Keratinocyte (primary cell): ENCODE results near the gene MAT1A. TPM values are rescaled to one million over a fixed set of nuclear protein-coding genes. Genes with fewer than 3 reads are reported as not detected.

Source experiments
- DNase-seq: peaks from one replicate; pipeline ENCODE4 v3.0.0-alpha.2; 2011; ENCODE audit warnings: low read depth, missing footprints, low spot score
- FAIRE-seq: peaks from 2 replicates; lab custom pipeline; 2011; peaks lifted over from hg19 to GRCh38; lab: Jason Lieb, UNC
- H2AFZ ChIP-seq: 2 replicates; pipeline ENCODE4 v1.6.0; 2012; ENCODE audit warnings: low read length, control low read depth, inconsistent platforms; ENCODE audit not compliant: control insufficient read depth
- H3K27ac ChIP-seq: 2 replicates; pipeline ENCODE4 v1.5.1; 2011; ENCODE audit warnings: low read length; ENCODE audit not compliant: control insufficient read depth, insufficient read depth
- H3K27me3 ChIP-seq: 3 replicates; pipeline ENCODE4 v1.6.0; 2011; ENCODE audit warnings: low read length; ENCODE audit not compliant: control insufficient read depth, insufficient read depth; ENCODE audit errors: extremely low read depth
- H3K36me3 ChIP-seq, 2 experiments: 2 replicates in 1 of 2; 3 replicates in 1 of 2; pipeline ENCODE4 v1.5.1; 2011; ENCODE audit warnings: low read length in 2 of 2, mild to moderate bottlenecking in 1 of 2; ENCODE audit not compliant: control insufficient read depth in 2 of 2, insufficient read depth in 2 of 2; ENCODE audit errors: extremely low read depth in 1 of 2
- H3K4me1 ChIP-seq: 3 replicates; pipeline ENCODE4 v1.5.1; 2011; ENCODE audit warnings: low read length; ENCODE audit not compliant: control insufficient read depth, insufficient read depth; ENCODE audit errors: extremely low read depth
- H3K4me2 ChIP-seq: 3 replicates; pipeline ENCODE4 v1.6.0; 2011; ENCODE audit warnings: low read depth, low read length; ENCODE audit not compliant: control insufficient read depth, insufficient read depth; ENCODE audit errors: extremely low read depth
- H3K4me3 ChIP-seq, 3 experiments: fragments of 200-600 bp in 1 of 3; sonication (generic) in 1 of 3; 2 replicates in 2 of 3; 3 replicates in 1 of 3; pipeline ENCODE4 v1.5.1; 2011 to 2016; ENCODE audit warnings: low read length in 3 of 3, mild to moderate bottlenecking in 3 of 3, control low read depth in 2 of 3, inconsistent platforms in 1 of 3, low read depth in 1 of 3, mixed read lengths in 1 of 3, mixed run types in 1 of 3, moderate library complexity in 1 of 3; ENCODE audit not compliant: control insufficient read depth in 2 of 3, insufficient read depth in 2 of 3; ENCODE audit errors: extremely low read depth in 1 of 3
- H3K79me2 ChIP-seq: 2 replicates; pipeline ENCODE4 v1.6.0; 2012; ENCODE audit warnings: low read length; ENCODE audit not compliant: control insufficient read depth, insufficient read depth
- H3K9ac ChIP-seq: 3 replicates; pipeline ENCODE4 v1.6.0; 2011; ENCODE audit warnings: low read length; ENCODE audit not compliant: control insufficient read depth, insufficient read depth; ENCODE audit errors: extremely low read depth
- H3K9me1 ChIP-seq: 3 replicates; pipeline ENCODE4 v1.6.0; 2011; ENCODE audit warnings: low read length; ENCODE audit not compliant: control insufficient read depth, insufficient read depth; ENCODE audit errors: extremely low read depth
- H3K9me3 ChIP-seq: 2 replicates; pipeline ENCODE4 v1.5.1; 2012; ENCODE audit warnings: low read depth, low read length; ENCODE audit not compliant: control insufficient read depth
- H4K20me1 ChIP-seq: 3 replicates; pipeline ENCODE4 v1.6.0; 2011; ENCODE audit warnings: low read length; ENCODE audit not compliant: control insufficient read depth, insufficient read depth; ENCODE audit errors: extremely low read depth
- CTCF ChIP-seq, 3 experiments: IDR thresholded peaks in 1 of 3; conservative IDR thresholded peaks in 1 of 3; optimal IDR thresholded peaks in 1 of 3; 2 replicates in 2 of 3; 3 replicates in 1 of 3; pipeline versions ENCODE3 to v1.5.1; 2011; ENCODE audit warnings: low read length in 3 of 3, mild to moderate bottlenecking in 3 of 3, moderate library complexity in 2 of 3, control low read depth in 1 of 3, inconsistent platforms in 1 of 3; ENCODE audit not compliant: insufficient read depth in 2 of 3; ENCODE audit errors: extremely low read depth in 1 of 3
- EZH2 ChIP-seq: IDR thresholded peaks from one replicate; pipeline ENCODE4 v1.6.1; 2012; ENCODE audit warnings: inconsistent platforms, mild to moderate bottlenecking, low read length, moderate library complexity
- dilution Hi-C: fragments of 300-500 bp; cut with MboI; formaldehyde crosslinking; loops from one replicate; pipeline ENCODE4 v1.7.0; 2020; ENCODE audit warnings: low sequenced_read_pairs; ENCODE audit not compliant: extremely low pct_ligation_motif_present
- polyA plus RNA-seq, 5 experiments: library from polyadenylated mRNA; depleted of rRNA in 3 of 5; stranded (reverse) in 3 of 5; stranded (forward) in 1 of 5; unstranded in 1 of 5; fragments of >200 nt; gene quantifications; 1 replicate in 1 of 5; 2 replicates in 3 of 5; 3 replicates in 1 of 5; pipeline versions ENCODE4 v1.2.1 to v1.2.3, GENCODE V29; 2011 to 2012; ENCODE audit warnings: missing spikeins in 2 of 5, low read depth in 1 of 5, low replicate concordance in 1 of 5

Gene MAT1A
- polyA plus RNA-seq, 1 donor (not counting 4 experiments of a cell fraction or from before 2014, with no cell fraction given) = 0.37 TPM

DNA sequence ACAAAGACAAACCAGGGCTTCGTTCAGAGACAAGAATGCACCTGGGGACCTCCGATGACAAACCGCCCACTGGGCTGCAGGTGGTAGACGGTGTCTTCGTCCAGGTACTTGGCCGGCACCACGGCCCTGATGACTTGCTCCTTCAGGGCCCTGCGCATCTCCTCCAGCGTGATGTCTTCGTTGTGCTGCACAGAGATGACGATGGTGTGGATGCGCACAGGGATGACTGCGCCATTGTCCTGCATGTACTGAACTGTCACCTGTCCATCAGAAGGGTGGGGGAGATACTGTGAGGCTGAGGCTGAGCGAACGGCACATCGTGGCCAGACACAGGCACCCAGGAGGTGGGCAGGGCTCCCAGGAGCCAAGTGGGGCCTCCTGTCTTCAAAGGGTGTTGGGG is 13.1 kb downstream of the MAT1A start:
- H3K4me1 ChIP-seq = no peaks in the 10 kb centered on the region
- no peak for FAIRE-seq

GRCh38 chr10:80275756-80276155 is 13.7 kb downstream of the MAT1A start:
- Histone ChIP-seq H3K9ac (no peak overlapping the region), H3K79me2 (no peaks in the 10 kb centered on the region), H3K9me3 (no peaks in the 10 kb centered on the region), H3K9me1 (no peaks in the 10 kb centered on the region), H3K4me1 (no peaks in the 10 kb centered on the region), H4K20me1 (no peaks in the 10 kb centered on the region), H3K27ac (no peak overlapping the region), H3K4me3 (no peak overlapping the region), H3K36me3 (no peaks in the 10 kb centered on the region), H2AFZ (no peak overlapping the region), H3K27me3 (peaks cover 8% of the 10 kb centered on the region), H3K4me2 (no peak overlapping the region)
- no peak for FAIRE-seq
- no peak for TF ChIP-seq CTCF (optimal IDR thresholded peaks at IDR 0.05 in 1 of 3, IDR thresholded peaks at IDR 0.05 in 1 of 3, conservative IDR thresholded peaks at IDR 0.05 in 1 of 3; ENCODE audit: extremely low read depth in 1 of 3, insufficient read depth in 2 of 3, low read length in 3 of 3)
- no peak for TF ChIP-seq EZH2
- no peak for DNase-seq
- dilution Hi-C loops = no loop called here

More for the DNA sequence above, 13.1 kb downstream of the MAT1A start:
- dilution Hi-C loops = no loop called here
- Histone ChIP-seq H3K9me3 (no peaks in the 10 kb centered on the region), H4K20me1 (no peaks in the 10 kb centered on the region), H2AFZ (no peak overlapping the region), H3K79me2 (no peaks in the 10 kb centered on the region), H3K36me3 (no peaks in the 10 kb centered on the region), H3K27me3 (peaks cover 2% of the 10 kb centered on the region), H3K9ac (no peak overlapping the region), H3K4me2 (no peak overlapping the region), H3K27ac (no peak overlapping the region), H3K4me3 (no peak overlapping the region), H3K9me1 (no peaks in the 10 kb centered on the region)
- no peak for DNase-seq
- TF ChIP-seq CTCF (optimal IDR thresholded peaks at IDR 0.05 in 1 of 3, IDR thresholded peaks at IDR 0.05 in 1 of 3, conservative IDR thresholded peaks at IDR 0.05 in 1 of 3; ENCODE audit: extremely low read depth in 1 of 3, insufficient read depth in 2 of 3, low read length in 3 of 3) (no peak), EZH2 (no peak)
